Measurements from ENCODE around the gene CNBP. TPM values are rescaled to one million over a fixed set of nuclear protein-coding genes. Genes with fewer than 3 reads are reported as not detected.
A peak's percentile ranks its signal among the peaks of the same experiment; 100 is the strongest.

The CNBP gene
- total RNA-seq, 1 experiment from 2014 or later = 353 TPM

- no peaks in the 10 kb centered on the region for H3K36me3 ChIP-seq (ENCODE audit: control insufficient read depth in 1 of 2, insufficient read depth in 2 of 2, low read length in 2 of 2)
- intact Hi-C loops (cut with micrococcal nuclease) = no loop called here
- RAD21 ChIA-PET (ENCODE audit: low non-redundant PET in 1 of 2, low total read pairs in 2 of 2, uncharacterized antibody in 2 of 2, unreplicated experiment in 2 of 2) = no interaction called here
- H3K4me3 ChIP-seq (replicated peaks in 1 of 2; ENCODE audit: low read depth in 1 of 2, low read length in 2 of 2) = no peak overlapping the region
- H3K27me3 ChIP-seq (ENCODE audit: insufficient read depth, low read length) = no peaks in the 10 kb centered on the region
- no peak overlapping the region for H2AFZ ChIP-seq (ENCODE audit: low read depth, low read length, poor library complexity, severe bottlenecking)
- no peaks in the 10 kb centered on the region for H3K4me1 ChIP-seq (ENCODE audit: control insufficient read depth in 1 of 2, insufficient read depth in 2 of 2, low read length in 2 of 2)
- no peak overlapping the region for H3K27ac ChIP-seq (ENCODE audit: low read depth, low read length)
- H3K9ac ChIP-seq (ENCODE audit: low read length) = no peak overlapping the region
- no peaks in the 10 kb centered on the region for H3K79me2 ChIP-seq (ENCODE audit: insufficient read depth, low read length)
- POLR2A ChIA-PET = no interaction called here
- H3K9me2 ChIP-seq (ENCODE audit: insufficient read depth) = no peaks in the 10 kb centered on the region
- no peak overlapping the region for H3K4me2 ChIP-seq (ENCODE audit: low read length)
- DNase-seq (ENCODE audit: low read depth, low spot score) (no peak), ATAC-seq (peak; percentile 27; the same call in 1 of the 2 replicates)
- BruUV-seq (replicated peaks) = no TSS peak
- H4K20me1 ChIP-seq (ENCODE audit: insufficient read depth) = no peaks in the 10 kb centered on the region
- TF ChIP-seq SRF (IDR thresholded peaks at IDR 0.05; ENCODE audit: low read depth) = no peak
- TF ChIP-seq TCF7L2 (IDR thresholded peaks at IDR 0.05; ENCODE audit: borderline replicate concordance, extremely low read depth, insufficient read depth, insufficient read length) = no peak
- no peak for TF ChIP-seq ELF1 (IDR thresholded peaks at IDR 0.05; ENCODE audit: borderline replicate concordance, low read depth)
- TF ChIP-seq SIN3A (IDR thresholded peaks at IDR 0.05; ENCODE audit: low read depth) = no peak
- TF ChIP-seq, protein P1, sequence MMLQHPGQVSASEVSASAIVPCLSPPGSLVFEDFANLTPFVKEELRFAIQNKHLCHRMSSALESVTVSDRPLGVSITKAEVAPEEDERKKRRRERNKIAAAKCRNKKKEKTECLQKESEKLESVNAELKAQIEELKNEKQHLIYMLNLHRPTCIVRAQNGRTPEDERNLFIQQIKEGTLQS (IDR thresholded peaks at IDR 0.05) = no peak
- no peak for TF ChIP-seq ZFX (IDR thresholded peaks at IDR 0.05)
- H3K9me3 ChIP-seq (ENCODE audit: control insufficient read depth in 1 of 2, insufficient read depth in 1 of 2, low read depth in 1 of 2, low read length in 2 of 2) = no peaks in the 10 kb centered on the region
- CTCF ChIA-PET = no interaction called here
These were observed 21.6 kb upstream of the CNBP start for GRCh38 chr3:129205109-129205832.

GRCh38 chr3:129204473-129204872 lies 20.8 kb upstream of the CNBP start:
- H3K4me3 ChIP-seq (replicated peaks in 1 of 2; ENCODE audit: low read depth in 1 of 2, low read length in 2 of 2) = no peak overlapping the region
- H3K9ac ChIP-seq (ENCODE audit: low read length) = no peak overlapping the region
- no peaks in the 10 kb centered on the region for H3K36me3 ChIP-seq (ENCODE audit: control insufficient read depth in 1 of 2, insufficient read depth in 2 of 2, low read length in 2 of 2)
- ChIA-PET POLR2A (no interaction called here), RAD21 (ENCODE audit: low non-redundant PET in 1 of 2, low total read pairs in 2 of 2, uncharacterized antibody in 2 of 2, unreplicated experiment in 2 of 2) (no interaction called here), CTCF (no interaction called here)
- TF ChIP-seq POLR2AphosphoS5 (IDR thresholded peaks at IDR 0.05; ENCODE audit: low read depth, low read length) (no peak), SIN3A (IDR thresholded peaks at IDR 0.05; ENCODE audit: low read depth) (no peak)
- TF ChIP-seq, protein P2, sequence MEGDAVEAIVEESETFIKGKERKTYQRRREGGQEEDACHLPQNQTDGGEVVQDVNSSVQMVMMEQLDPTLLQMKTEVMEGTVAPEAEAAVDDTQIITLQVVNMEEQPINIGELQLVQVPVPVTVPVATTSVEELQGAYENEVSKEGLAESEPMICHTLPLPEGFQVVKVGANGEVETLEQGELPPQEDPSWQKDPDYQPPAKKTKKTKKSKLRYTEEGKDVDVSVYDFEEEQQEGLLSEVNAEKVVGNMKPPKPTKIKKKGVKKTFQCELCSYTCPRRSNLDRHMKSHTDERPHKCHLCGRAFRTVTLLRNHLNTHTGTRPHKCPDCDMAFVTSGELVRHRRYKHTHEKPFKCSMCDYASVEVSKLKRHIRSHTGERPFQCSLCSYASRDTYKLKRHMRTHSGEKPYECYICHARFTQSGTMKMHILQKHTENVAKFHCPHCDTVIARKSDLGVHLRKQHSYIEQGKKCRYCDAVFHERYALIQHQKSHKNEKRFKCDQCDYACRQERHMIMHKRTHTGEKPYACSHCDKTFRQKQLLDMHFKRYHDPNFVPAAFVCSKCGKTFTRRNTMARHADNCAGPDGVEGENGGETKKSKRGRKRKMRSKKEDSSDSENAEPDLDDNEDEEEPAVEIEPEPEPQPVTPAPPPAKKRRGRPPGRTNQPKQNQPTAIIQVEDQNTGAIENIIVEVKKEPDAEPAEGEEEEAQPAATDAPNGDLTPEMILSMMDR (IDR thresholded peaks at IDR 0.05 in 2 of 3, conservative IDR thresholded peaks at IDR 0.05 in 1 of 3; ENCODE audit: borderline replicate concordance in 1 of 3, insufficient read depth in 1 of 3, low read depth in 2 of 3, low read length in 2 of 3) = no peak
- H3K27me3 ChIP-seq (ENCODE audit: insufficient read depth, low read length) = no peaks in the 10 kb centered on the region
- no peaks in the 10 kb centered on the region for H3K9me3 ChIP-seq (ENCODE audit: control insufficient read depth in 1 of 2, insufficient read depth in 1 of 2, low read depth in 1 of 2, low read length in 2 of 2)
- DNase-seq (ENCODE audit: low read depth, low spot score) (no peak), ATAC-seq (no peak)
- no peak overlapping the region for H3K4me2 ChIP-seq (ENCODE audit: low read length)
- no peaks in the 10 kb centered on the region for H4K20me1 ChIP-seq (ENCODE audit: insufficient read depth)
- H3K4me1 ChIP-seq (ENCODE audit: control insufficient read depth in 1 of 2, insufficient read depth in 2 of 2, low read length in 2 of 2) = no peaks in the 10 kb centered on the region
- no peak overlapping the region for H2AFZ ChIP-seq (ENCODE audit: low read depth, low read length, poor library complexity, severe bottlenecking)
- no TSS peak for BruUV-seq (replicated peaks)
- intact Hi-C loops (cut with micrococcal nuclease) = no loop called here
- no peaks in the 10 kb centered on the region for H3K79me2 ChIP-seq (ENCODE audit: insufficient read depth, low read length)
- no peak overlapping the region for H3K27ac ChIP-seq (ENCODE audit: low read depth, low read length)
- H3K9me2 ChIP-seq (ENCODE audit: insufficient read depth) = no peaks in the 10 kb centered on the region
